Left colon (tissue), 2 donors: ENCODE measurements around the gene DSC1. TPM values are rescaled to one million over a fixed set of nuclear protein-coding genes. Genes with fewer than 3 reads are reported as not detected.
A peak's percentile ranks its signal among the peaks of the same experiment; 100 is the strongest.
"Not testable (repeated sequence)": the region's sequence is repeated elsewhere in the genome, so short reads cannot be mapped to it uniquely, and the experiment has no call there.

Experiments
- ATAC-seq: fragments of 200-7000 bp; cut with Tn5 transposase; one replicate; pipeline ENCODE4 v1.9.1; 2020; ENCODE audit warnings: mild to moderate bottlenecking, moderate library complexity
- DNase-seq, 2 donors: peaks; one replicate each; pipeline ENCODE4 v3.0.0-alpha.2; 2020
- intact Hi-C, 2 donors: fragments of 100-400 bp; cut with DNase I in 1 of 2; cut with micrococcal nuclease in 1 of 2; formaldehyde crosslinking; loops; one replicate each; pipeline versions ENCODE4 v1.11.2 to v1.14.0; 2022; cut with DNase I, micrococcal nuclease
- total RNA-seq, 2 donors: library from RNA; stranded (reverse); fragmentation: NEBNext Ultra II Directional; extraction: Animal tissue kit (Norgen Biotek cat#: 25700); gene quantifications; one replicate each; pipeline ENCODE4 v1.2.1, GENCODE V29; 2021
- donor health status: DM: no; HTN: no; CAD: no.
- donor health status: DM: yes; HTN: yes; CAD: no.

DSC1 gene
- total RNA-seq, 2 donors from 2014 or later, result not detected

DNA sequence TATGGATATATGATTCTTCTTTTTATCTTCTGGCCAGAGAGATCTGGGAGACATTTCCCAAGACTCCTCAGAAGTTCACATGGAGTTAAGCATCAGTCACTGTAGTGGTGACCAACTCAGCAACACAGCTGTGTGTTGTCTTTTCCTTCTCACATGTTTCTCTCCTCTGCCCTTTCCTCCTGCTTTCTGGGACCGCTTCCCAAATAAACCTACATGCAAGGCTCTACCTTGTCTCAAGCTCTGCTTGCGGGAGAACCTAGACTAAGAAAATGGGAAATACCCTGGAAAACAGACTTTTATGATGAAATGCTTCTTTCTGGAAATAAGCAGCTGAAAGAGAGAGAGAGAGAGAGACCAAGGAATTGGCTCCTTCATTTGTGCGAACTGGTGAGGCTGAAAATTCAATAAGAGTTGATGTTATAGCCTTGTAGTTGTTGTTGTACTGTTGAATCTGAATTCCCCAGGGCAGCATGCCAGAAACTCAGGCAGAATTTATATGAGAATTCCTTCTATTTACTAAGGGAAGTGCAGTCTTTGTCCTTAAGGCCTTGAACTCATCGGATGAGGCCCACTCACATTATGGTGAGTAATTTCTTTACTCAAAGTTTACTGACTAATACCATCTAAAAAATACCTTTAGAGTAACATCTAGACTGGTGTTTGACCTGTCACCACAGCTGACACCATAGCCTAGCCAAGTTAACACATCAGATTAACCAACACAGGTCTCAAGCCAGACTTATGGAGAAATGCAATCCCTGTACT lies 22.7 kb upstream of the DSC1 start:
- DNase-seq, result no peak
- intact Hi-C loops, result no loop called here
- peak; percentile 42 for ATAC-seq

DNA sequence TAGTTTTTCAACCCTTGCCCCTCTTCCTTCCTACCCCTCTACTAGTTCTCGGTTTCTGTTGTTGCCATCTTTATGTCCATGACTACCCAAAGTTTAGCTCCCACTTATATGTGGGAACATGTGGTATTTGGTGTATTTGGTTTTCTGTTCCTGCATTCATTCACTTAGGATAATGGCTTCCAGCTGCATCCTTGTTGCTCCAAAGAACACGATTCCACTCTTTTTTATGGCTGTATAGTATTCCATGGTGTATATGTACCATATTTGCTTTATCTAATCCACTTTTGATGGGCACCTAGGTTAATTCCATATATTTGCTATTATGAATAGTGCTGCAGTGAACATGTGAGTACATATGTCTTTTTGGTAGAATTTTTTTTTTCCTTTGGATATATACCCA lies 20.6 kb upstream of the DSC1 start:
- intact Hi-C loops, result no loop called here
- ATAC-seq (no peak), DNase-seq (no peak)

DNA sequence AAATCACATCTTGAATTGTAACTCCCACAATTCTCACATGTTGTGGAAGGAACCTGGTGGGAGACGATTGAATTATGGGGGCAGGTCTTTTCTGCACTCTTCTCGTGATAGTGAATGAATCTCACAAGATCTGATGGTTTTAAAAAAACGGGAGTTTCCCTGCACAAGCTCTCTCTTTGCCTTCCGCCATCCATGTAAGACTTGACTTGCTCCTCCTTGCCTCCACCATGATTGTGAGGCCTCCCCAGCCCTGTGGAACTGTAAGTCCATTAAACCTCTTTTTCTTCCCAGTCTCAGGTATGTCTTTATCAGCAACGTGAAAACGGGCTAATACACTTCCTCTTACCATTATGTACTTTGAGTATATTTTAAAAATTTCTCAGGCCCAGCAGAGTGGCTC lies 14.7 kb upstream of the DSC1 start:
- intact Hi-C loops, ATAC-seq, DNase-seq: not testable (repeated sequence)

DNA sequence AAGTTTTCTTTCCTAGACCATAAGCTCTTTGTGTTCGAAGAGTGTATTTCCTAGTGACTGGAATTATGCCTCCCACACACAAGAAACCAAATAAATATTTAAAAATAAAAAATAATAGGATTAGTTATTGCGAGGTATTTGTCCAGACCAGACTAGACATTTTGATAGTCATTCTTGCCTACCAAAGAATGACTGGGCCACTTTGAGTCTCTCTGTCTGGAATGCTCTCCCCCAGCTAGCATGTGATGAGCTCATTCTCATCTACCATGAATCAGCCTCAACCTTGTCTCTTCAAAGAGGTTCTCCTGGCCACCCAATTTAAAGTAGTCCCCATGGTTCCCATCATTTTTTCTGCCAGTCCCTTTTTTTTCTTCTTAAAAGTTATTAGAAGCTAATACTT lies 13.9 kb upstream of the DSC1 start:
- intact Hi-C loops, result no loop called here
- DNase-seq (no peak), ATAC-seq (no peak)

DNA sequence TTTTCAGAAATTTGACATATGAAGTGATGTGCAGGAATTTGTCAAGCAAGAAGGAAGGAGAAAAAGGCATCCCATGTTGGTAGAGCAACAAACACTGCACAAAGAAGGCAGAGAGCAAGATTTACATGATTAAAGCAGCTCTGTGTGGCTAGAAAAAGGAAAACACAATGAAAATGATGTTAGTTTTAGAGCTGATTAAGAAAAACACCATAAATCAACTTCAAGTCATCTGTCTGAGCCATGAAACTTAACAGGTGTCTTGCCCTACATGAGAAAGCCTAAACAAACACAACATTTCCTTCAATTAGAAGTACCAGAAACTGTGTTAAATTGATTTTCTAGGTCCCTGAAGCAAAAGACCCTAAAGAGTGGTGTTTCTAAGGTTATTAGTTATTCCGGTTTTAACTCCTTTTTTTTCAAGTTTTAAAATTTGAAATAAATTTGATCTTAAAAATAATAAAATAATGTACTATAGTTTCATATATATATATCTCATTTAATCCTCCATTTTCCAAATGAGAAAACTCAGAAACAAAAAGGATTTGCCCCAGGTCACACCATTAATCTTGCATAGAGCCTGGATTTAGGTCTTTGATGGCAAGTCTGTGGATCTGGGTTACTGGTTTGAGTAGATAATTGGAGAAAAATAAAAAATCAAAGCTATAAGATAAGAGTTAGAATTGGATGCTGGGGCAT lies 8.6 kb upstream of the DSC1 start:
- DNase-seq, result no peak
- intact Hi-C loops, result no loop called here
- no peak for ATAC-seq

DNA sequence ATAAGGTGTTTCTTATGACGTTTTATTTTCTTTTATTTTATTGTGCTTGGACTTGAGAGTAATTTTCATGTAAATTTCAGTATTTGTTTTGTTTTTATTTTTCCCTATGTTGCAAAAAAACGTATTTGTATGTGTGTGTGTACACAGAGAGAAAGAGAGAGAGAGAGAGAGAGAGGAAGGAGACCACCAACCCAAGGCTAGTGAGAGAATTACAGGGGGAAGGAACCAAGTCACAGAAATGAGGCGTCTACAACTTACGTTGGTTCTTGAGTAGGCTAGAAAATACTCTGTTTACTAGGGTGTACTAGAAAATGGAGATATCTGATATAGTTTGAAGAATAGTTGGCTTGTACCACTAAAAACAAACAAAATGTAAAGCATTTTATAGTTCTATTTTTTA lies 7.7 kb upstream of the DSC1 start:
- ATAC-seq, result no peak
- intact Hi-C loops, result no loop called here

DNA sequence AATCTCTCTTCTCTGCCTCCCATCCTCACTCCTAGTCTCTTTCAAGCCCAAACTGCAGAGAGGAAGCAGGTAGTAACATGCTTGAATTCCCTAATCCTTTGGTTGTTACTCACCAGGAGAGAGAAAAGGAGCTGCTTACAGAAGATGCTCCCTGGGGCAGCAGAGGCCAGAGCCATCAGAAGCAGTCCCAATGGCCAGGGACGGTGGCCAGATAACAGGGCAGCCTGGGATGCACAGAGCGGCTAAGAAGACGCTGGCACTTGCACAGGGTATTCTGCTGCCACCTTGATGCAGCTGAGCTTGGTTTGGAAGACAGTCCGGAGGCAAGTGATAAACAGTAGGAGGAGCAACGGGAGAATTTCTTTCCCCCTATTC lies 250 bp downstream of the DSC1 start:
- no peak for ATAC-seq
- DNase-seq, result no peak
- intact Hi-C loops, result no loop called here

More for the DNA sequence above, 7.7 kb upstream of the DSC1 start:
- no peak for DNase-seq

DNA sequence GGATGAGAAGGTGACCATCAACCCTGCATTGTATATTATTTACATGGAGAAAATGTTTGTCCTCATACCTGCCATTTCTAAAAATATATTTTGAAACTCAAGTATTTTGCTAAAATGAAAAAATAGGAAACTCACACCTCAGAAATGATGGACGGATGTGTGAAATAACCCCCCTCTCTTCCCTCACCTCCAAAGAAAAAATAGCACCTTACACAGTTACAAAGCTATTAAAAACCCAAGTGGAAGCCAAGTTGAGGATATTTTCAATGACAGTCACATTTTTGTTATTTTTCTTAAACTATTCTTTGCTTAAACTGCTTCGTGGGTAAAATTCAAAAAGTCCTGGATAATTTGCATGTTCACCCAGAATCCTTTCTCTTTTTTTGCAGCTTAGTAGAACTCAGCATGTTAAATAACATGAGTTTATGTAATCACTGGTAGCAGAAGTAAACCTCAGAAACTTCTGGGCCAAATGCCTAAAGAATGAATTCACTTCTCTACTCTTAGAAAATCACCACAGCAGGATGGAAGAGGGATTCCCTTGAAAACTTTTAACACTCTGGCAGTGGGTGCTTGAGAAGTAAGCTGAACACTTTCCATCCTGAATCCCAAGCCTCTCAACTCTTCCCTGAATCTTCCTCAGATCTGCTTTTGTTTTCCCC lies 768 bp downstream of the DSC1 start:
- no peak for DNase-seq
- intact Hi-C loops, result no loop called here
- no peak for ATAC-seq

DNA sequence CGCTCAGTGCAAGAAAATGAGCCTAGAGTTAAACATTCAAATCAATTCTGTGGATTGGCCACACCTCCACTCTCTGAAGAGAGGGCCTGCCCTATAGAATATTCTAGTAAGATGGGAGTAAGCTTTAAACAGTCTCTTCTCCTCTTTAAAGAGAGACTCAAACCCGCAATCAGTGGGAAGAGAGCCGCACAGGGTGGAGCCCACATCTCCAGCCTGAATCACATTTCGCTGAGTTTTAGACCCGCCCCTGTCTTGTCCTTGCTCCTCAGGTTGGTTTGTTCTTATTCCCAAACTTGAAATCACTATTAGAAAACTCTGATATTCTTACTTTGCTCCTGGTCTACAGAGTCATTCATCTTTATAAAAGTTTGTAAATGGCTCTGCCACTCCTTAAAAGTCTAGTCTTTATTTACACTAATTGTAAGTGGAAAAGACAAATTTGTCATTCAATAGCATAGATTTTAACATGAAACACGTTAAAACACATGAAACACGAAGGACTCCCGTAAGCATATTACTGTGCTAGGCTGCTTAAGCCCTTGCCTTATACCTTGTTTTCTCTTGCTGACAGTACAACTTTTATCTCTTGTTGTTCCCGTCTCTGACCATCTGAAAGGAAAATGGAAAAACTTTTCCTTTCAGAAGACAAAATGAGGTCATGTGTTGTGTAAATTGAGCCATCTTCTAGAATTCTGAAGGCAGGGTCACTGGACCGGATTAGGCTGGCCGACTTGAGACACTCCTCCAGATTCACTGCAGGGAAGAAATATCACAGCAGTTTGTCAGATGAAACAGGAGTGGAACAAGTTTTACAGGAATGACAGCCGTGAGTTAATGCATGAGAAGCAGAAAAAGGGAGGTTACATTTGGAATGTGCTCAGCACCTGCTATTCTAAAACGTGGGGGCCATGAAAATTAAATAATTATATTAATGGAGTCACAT lies 5.6 kb downstream of the DSC1 start:
- no peak for DNase-seq
- no peak for ATAC-seq
- intact Hi-C loops, result no loop called here

DNA sequence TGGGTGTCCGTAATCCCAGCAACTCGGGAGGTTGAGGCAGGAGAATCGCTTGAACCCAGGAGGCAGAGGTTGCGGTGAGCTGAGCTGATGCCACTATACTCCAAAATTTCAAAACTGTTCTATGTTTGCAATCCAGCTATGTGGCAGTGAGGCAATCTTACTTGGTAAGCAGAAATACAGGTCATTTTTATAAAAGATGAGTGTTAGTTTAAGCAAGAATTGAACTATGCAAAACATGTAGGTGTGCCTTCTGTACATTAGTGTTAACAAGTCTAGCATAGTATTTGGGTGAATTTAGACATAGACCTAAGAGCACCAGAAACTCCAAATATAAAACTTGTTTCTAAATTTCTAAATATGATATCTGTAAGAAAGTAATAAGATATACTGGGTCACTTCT lies 7.2 kb downstream of the DSC1 start:
- ATAC-seq (no peak), DNase-seq (no peak)
- intact Hi-C loops, result no loop called here

DNA sequence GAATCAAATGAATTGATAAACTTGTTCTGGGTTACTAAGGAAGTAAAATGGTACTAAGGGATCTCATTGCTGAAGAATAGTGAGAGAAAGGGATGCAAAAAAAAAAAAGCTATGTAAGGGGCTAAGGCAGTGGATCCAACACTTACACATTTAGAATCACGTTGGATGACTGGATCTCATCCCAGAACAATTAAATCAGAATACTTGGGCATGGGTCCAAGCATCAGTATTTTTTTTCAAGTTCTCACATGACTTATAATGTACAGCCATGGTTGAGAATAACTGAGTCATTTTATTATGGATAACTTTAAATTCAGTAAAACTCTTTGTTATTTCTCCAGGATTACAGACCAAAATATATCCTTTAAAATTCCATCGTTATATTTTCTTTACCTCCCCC lies 8.5 kb downstream of the DSC1 start:
- intact Hi-C loops, result no loop called here
- DNase-seq (no peak), ATAC-seq (no peak)

DNA sequence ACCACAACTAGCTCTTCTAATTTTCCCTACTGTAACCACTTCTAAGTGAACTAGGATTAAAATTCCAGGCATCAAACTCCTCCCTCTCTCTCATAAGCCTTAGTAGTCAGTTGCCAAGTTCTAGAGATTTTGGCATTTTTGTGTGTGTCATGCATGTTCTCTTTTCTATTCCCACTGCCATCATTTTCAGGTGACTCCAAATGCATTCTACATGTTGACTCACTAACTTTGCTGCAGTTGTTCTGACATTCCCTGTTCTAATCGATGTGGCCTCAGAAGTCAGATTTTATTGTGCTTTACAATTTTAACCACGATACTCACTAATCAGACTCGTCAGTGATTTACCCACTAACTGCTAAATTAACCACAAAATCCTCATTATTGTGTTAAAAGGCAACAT lies 13.3 kb downstream of the DSC1 start:
- DNase-seq, result no peak
- intact Hi-C loops, result no loop called here
- no peak for ATAC-seq

DNA sequence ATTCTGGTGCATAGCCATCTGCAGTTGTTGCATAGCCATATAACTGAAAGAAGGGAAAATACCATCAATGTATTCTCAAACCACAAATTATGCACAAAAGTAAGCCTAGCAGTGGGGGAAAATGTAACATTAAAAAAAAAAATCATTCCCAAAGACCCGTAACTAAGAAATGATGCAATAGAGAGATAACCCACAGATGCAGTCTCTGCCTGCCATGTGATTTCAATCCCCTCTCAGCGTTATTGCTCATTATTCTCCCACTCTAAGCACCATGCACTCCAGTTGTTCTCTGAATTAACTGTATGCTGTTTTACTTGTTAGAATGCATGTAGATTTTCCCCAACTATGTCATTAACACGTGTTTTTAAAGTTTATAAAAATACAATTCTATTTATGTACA lies 14.1 kb downstream of the DSC1 start:
- intact Hi-C loops, result no loop called here
- ATAC-seq (no peak), DNase-seq (no peak)

DNA sequence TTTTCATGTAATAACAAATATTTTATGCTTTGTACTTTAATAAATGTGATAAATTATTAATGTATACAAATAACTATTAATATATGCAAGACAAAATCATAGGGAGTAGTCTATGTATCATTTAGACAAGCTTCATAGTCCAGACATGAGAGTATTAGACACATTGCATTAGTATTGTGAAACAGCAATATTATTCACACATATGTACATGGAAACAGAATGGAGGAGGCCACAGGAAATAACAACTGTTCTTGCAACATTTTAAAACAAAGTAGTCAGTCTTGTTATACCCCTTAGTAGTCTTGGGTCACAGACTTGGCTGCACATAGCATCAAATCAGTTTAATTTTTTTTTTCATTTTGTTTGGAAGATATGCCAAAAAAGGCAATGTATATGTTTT lies 15.8 kb downstream of the DSC1 start:
- intact Hi-C loops, result no loop called here
- ATAC-seq (no peak), DNase-seq (no peak)

DNA sequence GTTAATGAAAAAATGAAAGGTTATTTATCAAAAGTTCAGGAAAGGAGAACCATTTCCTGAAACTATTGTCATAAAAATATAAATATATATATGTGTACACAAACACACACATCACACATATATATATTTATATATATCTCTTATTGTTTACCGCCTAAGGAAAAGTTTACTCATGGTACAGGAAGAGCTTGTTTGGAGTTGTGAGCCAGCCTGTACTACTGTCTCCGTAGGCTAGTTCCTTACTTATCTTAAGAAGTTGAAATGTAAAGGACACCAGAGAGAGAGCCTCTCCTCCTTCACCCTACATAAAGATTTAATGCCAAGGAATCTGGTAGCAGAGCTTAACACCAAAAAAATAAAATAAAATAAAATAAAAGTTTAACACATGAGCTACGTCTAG lies 19.6 kb downstream of the DSC1 start:
- intact Hi-C loops, result no loop called here

DNA sequence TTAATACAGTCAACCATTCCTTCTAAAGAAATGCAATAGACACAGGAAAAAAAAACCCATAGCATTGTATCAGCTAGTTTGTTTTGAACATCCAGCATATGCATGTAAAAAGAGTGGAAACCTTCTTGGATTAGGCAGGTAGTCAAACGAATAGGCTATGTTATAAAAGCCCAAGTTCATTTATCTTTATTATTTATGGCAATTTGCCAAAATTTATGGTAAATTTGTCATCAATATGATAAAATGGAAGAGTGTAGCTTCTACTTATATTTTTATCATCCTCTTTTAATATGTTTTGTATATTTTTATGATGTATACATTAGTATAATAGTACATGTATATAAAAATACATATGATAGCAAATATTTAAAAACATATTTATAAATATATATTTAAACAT lies 23.9 kb downstream of the DSC1 start:
- DNase-seq, result no peak
- ATAC-seq, result no peak
- intact Hi-C loops, result no loop called here

More for the DNA sequence above, 19.6 kb downstream of the DSC1 start:
- DNase-seq (no peak), ATAC-seq (no peak)

DNA sequence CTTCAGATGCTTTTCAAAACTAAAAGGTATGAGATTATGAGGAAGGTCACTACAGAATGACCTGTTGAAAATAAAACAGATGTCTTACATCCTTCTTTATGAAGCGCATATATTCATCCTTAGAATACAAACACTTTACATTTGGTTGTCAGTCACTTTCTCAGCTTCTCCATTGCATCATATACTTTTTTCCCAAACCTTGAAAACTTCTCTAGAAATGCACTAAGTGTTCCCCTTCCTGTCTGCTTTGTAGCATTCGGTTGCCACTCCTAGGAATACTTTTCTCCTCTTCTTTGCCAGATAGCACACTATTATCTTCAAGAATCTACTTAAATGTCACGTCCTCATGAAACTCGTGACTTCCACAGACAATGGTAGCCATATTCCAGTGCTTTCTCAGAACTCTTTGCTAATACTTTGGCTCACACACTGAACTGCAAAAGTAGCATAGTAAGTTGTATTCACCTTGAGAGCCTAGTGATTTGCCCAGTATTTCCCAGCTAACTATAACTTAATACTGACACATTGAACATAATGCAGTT lies 27.6 kb downstream of the DSC1 start:
- intact Hi-C loops, result no loop called here
- ATAC-seq (no peak), DNase-seq (no peak)

DNA sequence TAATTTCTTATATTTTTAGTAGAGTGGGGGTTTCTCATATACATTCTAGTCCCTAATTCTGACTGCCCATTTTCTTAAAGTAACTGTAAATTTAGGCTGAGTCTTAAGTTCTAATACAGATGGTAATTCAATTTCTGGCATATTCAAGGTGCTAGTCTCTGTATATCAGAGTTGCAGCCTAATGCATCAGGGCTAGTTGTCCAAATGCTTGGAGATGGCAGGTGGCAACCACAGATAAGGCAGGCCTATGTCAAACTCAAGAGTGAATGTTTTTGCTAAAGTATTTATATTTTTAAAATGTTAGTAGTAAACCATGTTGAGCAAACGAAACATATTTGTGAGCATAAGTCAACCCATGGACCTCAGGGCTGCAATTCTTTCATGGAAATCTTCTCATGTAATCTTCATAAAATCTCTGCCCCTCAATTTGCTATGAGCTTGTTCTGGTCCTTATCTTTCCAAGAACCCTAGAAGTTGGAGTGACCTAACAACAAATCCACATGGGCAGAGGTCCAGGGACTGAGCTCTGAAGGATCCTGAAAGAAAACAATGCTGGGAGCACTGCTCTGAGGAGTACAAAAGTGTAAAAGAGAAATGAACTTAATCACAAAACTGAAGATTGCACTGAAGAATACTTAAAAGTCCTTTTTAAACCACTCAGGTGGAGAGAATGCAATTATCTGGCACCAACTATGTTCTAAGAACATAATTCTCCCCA lies 33.1 kb downstream of the DSC1 start:
- intact Hi-C loops, result no loop called here
- DNase-seq (no peak), ATAC-seq (no peak)
